MM.1S (cell line): ENCODE data around the gene MSI2.

Experiments
- CTCF ChIP-seq: fragments of 300-600 bp; sonication (generic); IDR thresholded peaks from 2 replicates; pipeline ENCODE4 v1.5.1; 2016; ENCODE audit warnings: antibody characterized with exemption, low read length, mixed read lengths
- EZH2 ChIP-seq: fragments of 300-600 bp; sonication (generic); optimal IDR thresholded peaks from 2 replicates; pipeline ENCODE3; 2017; ENCODE audit warnings: low read depth, mild to moderate bottlenecking, antibody characterized with exemption, low read length, mixed read lengths
- EZH2phosphoT487 ChIP-seq: fragments of 300-600 bp; sonication (generic); IDR thresholded peaks from 2 replicates; pipeline ENCODE4 v1.6.1; 2018; ENCODE audit warnings: antibody characterized with exemption, low read length

- TF ChIP-seq EZH2, result no peak
- no peak for TF ChIP-seq CTCF
- TF ChIP-seq EZH2phosphoT487, result no peak
These were observed 10.5 kb upstream of the MSI2 start for GRCh38 chr17:57245786-57246185.
